SK-N-SH treated with all-trans-retinoic acid at 6 μM for 48 hours (cell line): Measurements from ENCODE around the gene PLXNA4.

ENCODE experiments used
- PPARA ChIP-seq: fragments of 250-450 bp; sonication (Bioruptor Pico); IDR thresholded peaks from 2 replicates; pipeline ENCODE4 v1.5.0; 2020; ENCODE audit warnings: mild to moderate bottlenecking, borderline replicate concordance
- RARB ChIP-seq: fragments of 250-450 bp; sonication (Bioruptor Pico); IDR thresholded peaks from 2 replicates; pipeline ENCODE4 v1.8.0; 2021; ENCODE audit warnings: mild to moderate bottlenecking, moderate library complexity
- TOX ChIP-seq: fragments of 250-450 bp; sonication (Bioruptor Pico); IDR thresholded peaks from 2 replicates; pipeline ENCODE4 v1.8.0; 2021; ENCODE audit warnings: mild to moderate bottlenecking, moderate library complexity, borderline replicate concordance
- ZFP3 ChIP-seq: fragments of 250-450 bp; sonication (Bioruptor Pico); IDR thresholded peaks from 2 replicates; pipeline ENCODE4 v1.5.0; 2020; ENCODE audit warnings: mild to moderate bottlenecking, moderate library complexity
- ZNF70 ChIP-seq: fragments of 450-650 bp; formaldehyde crosslinking; IDR thresholded peaks from 2 replicates; pipeline ENCODE4 v1.5.0; 2020; ENCODE audit warnings: mild to moderate bottlenecking, moderate library complexity
- TF ChIP-seq, protein P1 (sequence below): fragments of 250-450 bp; sonication (Bioruptor Pico); IDR thresholded peaks from 2 replicates; pipeline ENCODE4 v1.8.0; 2021; ENCODE audit warnings: low read depth, mild to moderate bottlenecking, moderate library complexity, borderline replicate concordance
- TF ChIP-seq, protein P2 (sequence below): fragments of 250-450 bp; sonication (Bioruptor Pico); IDR thresholded peaks from 2 replicates; pipeline ENCODE4 v1.8.0; 2020; ENCODE audit warnings: mild to moderate bottlenecking, moderate library complexity, borderline replicate concordance

DNA sequence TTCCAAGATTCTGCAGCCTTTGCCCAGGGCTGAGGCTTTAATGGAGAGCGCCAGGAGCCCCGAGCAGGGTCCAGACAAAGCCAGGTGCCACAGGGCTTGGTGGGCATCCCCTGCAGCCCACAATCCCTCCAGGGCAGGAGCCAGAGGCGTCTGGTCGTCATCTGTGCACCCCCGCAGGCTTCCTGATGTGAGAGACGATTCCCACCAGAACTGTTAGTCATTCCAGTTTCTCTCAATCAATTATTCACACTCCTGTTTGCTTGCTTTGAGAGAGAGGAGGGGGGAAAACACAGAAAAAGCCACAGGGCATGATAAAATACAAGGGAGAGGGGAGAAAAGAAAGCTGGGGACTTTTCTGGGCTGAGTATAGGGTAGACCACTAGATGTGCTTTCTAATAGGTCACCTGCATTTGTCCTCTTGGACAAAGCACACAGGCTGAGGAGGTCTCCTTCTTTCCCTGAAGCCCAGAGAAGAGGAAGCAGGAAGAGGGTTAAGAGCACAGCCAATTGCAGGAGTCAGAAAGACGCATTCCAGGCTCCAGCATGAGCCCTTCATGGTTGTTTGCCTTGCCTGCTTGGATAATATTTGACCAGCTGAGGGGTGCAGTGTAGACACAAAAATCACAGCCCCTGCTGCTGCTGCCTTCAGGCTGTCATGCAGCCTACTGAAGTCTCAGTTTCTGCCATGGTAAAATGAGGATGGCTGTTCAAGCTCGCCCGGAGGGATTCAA is 194.4 kb downstream of the PLXNA4 start:
- TF ChIP-seq, protein P1, sequence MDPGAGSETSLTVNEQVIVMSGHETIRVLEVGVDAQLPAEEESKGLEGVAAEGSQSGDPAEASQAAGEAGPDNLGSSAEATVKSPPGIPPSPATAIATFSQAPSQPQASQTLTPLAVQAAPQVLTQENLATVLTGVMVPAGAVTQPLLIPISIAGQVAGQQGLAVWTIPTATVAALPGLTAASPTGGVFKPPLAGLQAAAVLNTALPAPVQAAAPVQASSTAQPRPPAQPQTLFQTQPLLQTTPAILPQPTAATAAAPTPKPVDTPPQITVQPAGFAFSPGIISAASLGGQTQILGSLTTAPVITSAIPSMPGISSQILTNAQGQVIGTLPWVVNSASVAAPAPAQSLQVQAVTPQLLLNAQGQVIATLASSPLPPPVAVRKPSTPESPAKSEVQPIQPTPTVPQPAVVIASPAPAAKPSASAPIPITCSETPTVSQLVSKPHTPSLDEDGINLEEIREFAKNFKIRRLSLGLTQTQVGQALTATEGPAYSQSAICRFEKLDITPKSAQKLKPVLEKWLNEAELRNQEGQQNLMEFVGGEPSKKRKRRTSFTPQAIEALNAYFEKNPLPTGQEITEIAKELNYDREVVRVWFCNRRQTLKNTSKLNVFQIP (CRISPR knock-in tag) = no peak
- TF ChIP-seq RARB (CRISPR knock-in tag) (no peak), PPARA (CRISPR knock-in tag) (no peak), ZNF70 (no peak), ZFP3 (CRISPR knock-in tag) (no peak), TOX (CRISPR knock-in tag) (no peak)
- TF ChIP-seq, protein P2, sequence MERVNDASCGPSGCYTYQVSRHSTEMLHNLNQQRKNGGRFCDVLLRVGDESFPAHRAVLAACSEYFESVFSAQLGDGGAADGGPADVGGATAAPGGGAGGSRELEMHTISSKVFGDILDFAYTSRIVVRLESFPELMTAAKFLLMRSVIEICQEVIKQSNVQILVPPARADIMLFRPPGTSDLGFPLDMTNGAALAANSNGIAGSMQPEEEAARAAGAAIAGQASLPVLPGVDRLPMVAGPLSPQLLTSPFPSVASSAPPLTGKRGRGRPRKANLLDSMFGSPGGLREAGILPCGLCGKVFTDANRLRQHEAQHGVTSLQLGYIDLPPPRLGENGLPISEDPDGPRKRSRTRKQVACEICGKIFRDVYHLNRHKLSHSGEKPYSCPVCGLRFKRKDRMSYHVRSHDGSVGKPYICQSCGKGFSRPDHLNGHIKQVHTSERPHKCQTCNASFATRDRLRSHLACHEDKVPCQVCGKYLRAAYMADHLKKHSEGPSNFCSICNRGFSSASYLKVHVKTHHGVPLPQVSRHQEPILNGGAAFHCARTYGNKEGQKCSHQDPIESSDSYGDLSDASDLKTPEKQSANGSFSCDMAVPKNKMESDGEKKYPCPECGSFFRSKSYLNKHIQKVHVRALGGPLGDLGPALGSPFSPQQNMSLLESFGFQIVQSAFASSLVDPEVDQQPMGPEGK (CRISPR knock-in tag) = no peak
